ENCODE data around the gene GRIK4.

The GRIK4 gene

GRCh38 chr11:120789391-120789790 is 277.8 kb downstream of the GRIK4 start:
- no peak for DNase-seq

GRCh38 chr11:120792306-120792705 is 280.8 kb downstream of the GRIK4 start:
- no peak for DNase-seq

GRCh38 chr11:120793150-120793549 is 281.6 kb downstream of the GRIK4 start:
- no peak for DNase-seq

GRCh38 chr11:120793806-120794479 is 282.4 kb downstream of the GRIK4 start:
- DNase-seq, result no peak

- no peak for DNase-seq
Measured at GRCh38 chr11:120794748-120795147, 283.2 kb downstream of the GRIK4 start.

- DNase-seq, result no peak
Measured at GRCh38 chr11:120795185-120795584, 283.6 kb downstream of the GRIK4 start.

GRCh38 chr11:120797143-120797542 is 285.6 kb downstream of the GRIK4 start:
- no peak for DNase-seq

GRCh38 chr11:120798854-120799253 is 287.3 kb downstream of the GRIK4 start:
- DNase-seq, result no peak

- no peak for DNase-seq
Measured at GRCh38 chr11:120800206-120800605, 288.7 kb downstream of the GRIK4 start.

GRCh38 chr11:120801801-120802689 is 290.5 kb downstream of the GRIK4 start:
- DNase-seq, result peak; percentile 41

- DNase-seq, result no peak
Measured at GRCh38 chr11:120805960-120806555, 294.5 kb downstream of the GRIK4 start.

- DNase-seq, result peak; percentile 83
Measured at GRCh38 chr11:120807414-120808150, 296.0 kb downstream of the GRIK4 start.

GRCh38 chr11:120808616-120809050 is 297.1 kb downstream of the GRIK4 start:
- DNase-seq, result no peak

GRCh38 chr11:120810251-120810650 is 298.7 kb downstream of the GRIK4 start:
- DNase-seq, result peak; percentile 4

- no peak for DNase-seq
Measured at GRCh38 chr11:120811199-120811598, 299.7 kb downstream of the GRIK4 start.

- DNase-seq, result no peak
Measured at GRCh38 chr11:120811731-120812130, 300.2 kb downstream of the GRIK4 start.

GRCh38 chr11:120814531-120815318 is 303.2 kb downstream of the GRIK4 start:
- no peak for DNase-seq

GRCh38 chr11:120815319-120816100 is 304.0 kb downstream of the GRIK4 start:
- no peak for DNase-seq

- no peak for DNase-seq
Measured at GRCh38 chr11:120816176-120816575, 304.6 kb downstream of the GRIK4 start.

GRCh38 chr11:120816711-120817110 is 305.2 kb downstream of the GRIK4 start:
- DNase-seq, result no peak

GRCh38 chr11:120817158-120817557 is 305.6 kb downstream of the GRIK4 start:
- DNase-seq, result no peak
